Glomerular visceral epithelial cell (primary cell): ENCODE measurements around the gene CFAP300.
A peak's percentile ranks its signal among the peaks of the same experiment; 100 is the strongest.

Experiments
- DNase-seq: peaks from one replicate; pipeline ENCODE4 v3.0.0-alpha.2; 2016; ENCODE audit errors: extremely low spot score

Gene CFAP300

DNA sequence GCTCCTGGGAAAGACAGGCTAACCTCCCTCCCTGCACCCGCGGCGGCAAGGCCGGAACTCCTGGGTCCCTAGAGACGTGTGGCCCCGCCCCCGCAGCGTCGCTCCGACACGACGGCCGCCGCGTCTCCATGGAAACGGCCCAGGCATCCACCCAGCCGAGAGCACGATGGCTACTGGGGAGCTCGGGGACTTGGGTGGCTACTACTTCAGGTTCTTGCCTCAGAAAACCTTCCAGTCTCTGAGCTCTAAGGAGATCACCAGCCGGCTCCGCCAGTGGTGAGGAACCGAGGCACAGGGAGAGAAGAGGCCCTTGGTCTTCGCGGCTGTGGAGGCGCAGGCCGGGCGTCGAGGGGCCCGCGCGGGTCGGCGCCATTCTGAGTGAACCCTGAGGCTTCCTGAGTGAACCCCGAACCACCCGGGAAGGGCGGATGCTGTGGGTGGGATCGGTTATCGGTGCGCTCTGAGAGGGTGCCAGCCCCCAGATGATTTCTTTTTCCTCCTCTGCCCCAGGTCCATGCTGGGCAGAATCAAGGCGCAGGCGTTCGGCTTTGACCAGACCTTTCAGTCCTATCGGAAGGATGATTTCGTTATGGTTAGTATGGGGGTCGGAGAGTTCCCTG lies at the start of gene CFAP300:
Gene CFAP300 (plus strand): TSS at position 133 of the 620 bp plus-strand sequence. CDS start 34 bp downstream, at position 167.
- peak; percentile 25 for DNase-seq

DNA sequence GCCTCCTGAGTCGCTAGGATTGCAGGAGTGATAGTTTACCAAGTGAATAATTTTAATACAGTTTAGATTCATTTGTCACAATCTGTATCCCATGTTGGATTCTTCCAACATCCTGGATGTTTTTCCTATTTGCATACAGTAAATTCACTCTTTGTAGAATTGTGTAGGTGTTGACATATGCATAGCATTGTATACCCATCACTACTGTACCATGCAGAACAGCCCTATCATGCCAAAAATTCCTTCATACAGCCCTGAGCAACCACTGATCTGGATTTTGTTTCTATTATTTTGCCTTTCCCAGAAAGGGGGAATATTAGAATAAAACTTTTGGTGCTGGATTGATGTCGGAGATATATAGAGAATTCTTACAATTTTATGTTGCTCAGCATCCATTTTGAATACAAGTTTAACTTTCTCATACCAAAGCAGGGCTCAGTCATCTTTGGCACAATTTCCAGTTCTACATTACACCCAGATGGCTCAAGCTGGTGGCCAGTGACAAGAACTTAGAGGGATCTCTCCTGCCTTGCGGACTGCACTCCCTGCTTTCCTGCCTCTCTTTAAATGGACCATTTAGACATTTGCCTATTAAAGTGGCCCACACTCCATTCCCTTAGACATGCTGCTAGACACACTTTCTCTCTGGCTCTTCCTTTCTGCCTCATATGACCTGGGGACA lies 45.4 kb upstream of the CFAP300 start:
- DNase-seq, result no peak

DNA sequence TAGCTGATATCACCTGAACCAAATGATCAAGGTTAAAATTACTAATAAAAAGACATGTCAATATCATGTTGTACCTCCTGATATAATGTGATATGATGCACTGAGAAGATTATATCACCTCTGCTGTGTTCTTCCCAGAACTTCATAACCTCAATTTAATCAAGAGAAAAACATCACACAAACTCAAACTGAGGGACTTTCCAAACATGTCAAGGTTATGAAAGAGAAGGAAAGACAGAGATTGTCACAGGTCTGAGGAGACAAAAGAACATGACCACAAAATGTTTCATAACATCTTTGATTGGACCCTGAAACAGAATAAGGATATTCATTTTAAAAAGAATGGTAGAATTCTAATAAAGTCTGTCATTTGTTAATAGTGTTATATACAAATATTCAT lies 43.0 kb upstream of the CFAP300 start:
- DNase-seq, result no peak

GRCh38 chr11:102005306-102005705 lies 41.9 kb upstream of the CFAP300 start:
- no peak for DNase-seq

GRCh38 chr11:102006835-102007566 lies 40.2 kb upstream of the CFAP300 start:
- no peak for DNase-seq

GRCh38 chr11:102007567-102008437 lies 39.4 kb upstream of the CFAP300 start:
- peak; percentile 41 for DNase-seq

GRCh38 chr11:102010776-102011494 lies 36.3 kb upstream of the CFAP300 start:
- DNase-seq, result peak; percentile 87

DNA sequence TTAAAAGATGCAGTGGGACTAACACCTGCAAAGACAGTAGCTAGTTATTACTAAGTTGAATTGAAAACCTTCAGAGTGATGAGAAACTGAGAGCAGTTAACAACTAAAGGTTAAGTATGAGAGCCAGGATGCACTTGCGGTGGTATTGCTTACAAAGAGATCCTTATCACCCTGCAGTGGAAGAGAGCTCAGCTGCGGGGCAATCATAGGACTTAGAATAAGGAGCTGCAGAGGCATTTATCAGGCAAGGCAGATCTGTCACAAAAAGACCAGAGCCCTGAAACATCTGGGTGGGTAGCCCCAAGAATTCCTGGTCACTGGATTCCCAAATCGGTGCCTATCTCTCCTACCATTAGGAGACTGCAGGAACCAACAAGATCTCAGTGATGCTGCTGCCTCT lies 34.3 kb upstream of the CFAP300 start:
- no peak for DNase-seq

DNA sequence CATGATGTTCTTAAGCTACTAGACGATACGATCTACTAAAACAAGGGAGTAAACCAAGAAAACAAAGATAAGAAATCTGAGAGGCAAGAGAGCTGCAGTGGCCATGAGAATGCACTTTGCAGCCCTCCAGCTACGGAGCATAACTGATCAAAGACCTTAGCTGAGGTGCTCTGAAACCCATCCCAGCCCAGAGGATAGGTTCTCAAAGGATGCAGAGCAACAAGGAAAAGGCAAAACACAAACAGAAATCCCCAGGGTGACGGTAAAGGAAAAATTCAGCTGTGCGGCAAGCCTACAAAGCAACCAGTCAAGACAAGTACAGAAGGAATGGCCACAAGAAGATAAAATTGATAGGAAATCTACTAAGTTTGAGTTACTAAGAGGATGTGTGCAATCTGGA lies 32.5 kb upstream of the CFAP300 start:
- no peak for DNase-seq

DNA sequence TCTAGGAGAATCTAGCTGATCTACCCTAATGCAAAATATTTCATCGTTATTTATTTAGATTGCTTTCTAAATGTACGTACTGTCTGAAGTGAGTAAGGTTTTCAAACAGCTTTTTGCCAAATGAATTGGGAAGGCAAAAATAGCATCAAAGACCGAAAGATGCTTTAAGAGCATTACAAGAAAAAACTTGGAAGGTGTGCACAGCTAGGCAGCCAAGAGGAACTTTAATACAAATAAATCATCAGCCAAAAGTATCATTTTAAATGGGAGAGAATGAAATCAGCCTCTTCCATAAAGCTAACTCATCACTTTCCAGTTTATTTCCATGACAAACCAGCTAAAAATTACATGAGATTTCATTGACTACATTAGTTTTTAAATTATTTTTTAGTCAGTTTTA lies 30.2 kb upstream of the CFAP300 start:
- no peak for DNase-seq

- no peak for DNase-seq
Observed at GRCh38 chr11:102026217-102026616, 21.0 kb upstream of the CFAP300 start.

- no peak for DNase-seq
Observed at GRCh38 chr11:102026959-102027358, 20.3 kb upstream of the CFAP300 start.

- no peak for DNase-seq
Observed at GRCh38 chr11:102036757-102037156, 10.5 kb upstream of the CFAP300 start.

GRCh38 chr11:102046841-102047240 lies 396 bp upstream of the CFAP300 start:
- DNase-seq, result no peak

DNA sequence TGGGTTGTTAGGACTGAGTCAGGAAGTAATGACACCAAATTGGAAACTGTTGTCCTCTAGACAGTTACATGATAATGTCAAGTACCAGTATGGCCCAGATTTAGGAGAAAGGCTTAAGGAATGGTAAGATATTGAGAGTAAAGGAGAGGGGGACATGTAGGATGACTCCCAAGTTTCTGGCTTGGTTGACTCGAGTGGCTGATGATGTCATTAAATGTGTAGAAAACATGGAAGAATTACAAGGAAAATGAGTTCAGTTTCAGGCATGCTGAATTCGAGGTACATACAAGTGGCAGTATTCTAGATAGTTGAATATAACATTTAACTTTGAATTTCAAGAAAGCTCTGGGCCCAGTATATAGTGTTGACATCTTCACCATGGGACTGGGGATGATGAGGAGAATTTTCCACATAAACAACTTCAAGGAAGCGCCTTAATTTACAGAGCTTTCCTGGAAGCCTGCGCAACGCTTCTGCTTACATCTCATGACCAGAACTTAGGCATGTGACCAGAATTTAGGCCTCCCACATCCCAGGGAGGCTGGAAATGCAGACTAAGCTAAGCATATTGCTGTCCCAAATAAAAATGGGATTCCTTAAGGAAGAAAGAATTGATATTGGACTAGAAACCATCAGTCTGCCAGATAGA lies 3.8 kb downstream of the CFAP300 start:
- no peak for DNase-seq

DNA sequence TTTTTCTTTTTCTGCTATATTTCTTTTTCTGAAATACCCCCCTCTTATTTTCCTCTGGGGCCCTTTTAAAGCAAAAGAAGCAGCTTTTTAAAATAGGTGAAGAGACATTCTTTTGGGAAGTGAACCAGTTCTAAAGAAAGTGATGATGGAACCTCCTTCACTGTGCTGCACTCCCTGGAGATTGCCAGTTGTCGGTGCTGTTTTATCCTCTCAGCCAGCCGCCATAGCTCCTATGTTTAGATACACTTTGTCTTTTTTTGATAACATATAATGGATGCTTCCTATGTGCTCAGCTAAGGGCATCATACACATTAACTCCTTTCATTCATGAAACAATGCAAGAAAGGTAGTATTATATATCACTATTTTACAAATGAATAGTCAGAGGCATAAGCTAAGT lies 14.0 kb downstream of the CFAP300 start:
- no peak for DNase-seq

- DNase-seq, result no peak
Observed at GRCh38 chr11:102062106-102062505, 14.9 kb downstream of the CFAP300 start.

DNA sequence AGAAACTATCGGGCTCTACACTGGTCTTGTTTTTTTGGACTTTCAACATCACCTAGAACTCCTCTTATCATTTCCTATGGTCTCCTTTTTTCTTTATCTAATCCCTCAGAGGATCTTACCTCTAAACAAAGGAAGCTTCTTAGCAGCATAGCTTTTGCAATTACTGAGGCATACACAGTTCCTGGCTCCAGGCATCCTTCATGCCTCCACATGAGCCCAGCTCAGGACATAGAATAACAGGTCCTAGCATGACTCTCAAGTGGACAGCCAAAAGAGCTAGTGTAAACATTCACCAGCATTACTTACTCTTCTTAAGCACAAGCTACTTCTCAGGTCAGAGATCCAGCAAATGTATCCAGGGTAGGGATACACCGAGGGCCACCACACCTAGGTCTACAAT lies 17.1 kb downstream of the CFAP300 start:
- DNase-seq, result no peak

GRCh38 chr11:102070766-102071165 lies 23.5 kb downstream of the CFAP300 start:
- no peak for DNase-seq

DNA sequence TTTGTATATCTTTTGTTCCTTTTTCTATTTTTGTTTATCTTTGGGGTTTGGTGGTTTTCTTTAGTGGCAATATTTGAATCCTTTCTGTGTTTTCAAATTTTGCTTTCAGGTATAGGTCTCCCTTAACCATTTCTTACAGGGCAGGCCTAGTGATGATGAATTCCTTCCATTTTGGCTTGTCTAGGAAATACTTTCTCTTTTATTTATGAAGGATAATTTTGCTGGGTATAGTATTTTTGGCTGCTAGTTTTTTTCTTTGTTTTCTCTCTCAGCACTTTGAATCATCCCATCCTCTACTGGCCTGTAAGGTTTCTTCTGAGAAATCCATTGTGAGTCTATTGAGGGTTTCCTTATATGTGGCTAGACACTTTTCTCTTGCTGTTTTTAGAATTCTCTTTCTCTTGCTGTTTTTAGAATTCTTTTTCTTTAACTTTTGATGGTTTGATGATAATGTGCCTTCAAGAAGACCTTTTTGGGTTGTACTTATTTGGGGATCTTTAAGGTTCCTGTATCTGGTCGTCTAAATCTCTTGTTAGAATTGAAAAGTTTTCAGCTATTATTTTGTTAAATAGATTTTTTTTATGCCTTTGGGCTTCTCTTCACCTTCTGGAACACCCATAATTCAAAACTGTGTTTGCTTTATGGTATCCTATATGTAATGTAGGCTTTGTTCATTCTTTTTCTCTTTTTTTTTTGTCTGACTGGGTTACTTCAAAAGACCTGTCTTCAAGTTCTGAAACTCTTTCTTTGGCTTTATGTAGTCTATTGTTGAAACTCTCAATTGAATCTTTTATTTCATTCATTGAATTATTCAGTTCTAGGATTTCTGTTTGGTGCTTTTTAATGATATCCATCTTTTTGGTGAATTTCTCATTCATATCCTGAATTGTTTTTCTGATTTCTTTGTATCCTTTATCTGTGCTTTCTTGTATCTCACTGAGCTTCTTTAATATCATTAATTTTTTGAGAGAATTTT lies 24.5 kb downstream of the CFAP300 start:
- no peak for DNase-seq
